Thymus (tissue), 11 donors: ENCODE measurements around the gene LPAR6. TPM values are rescaled to one million over a fixed set of nuclear protein-coding genes. Genes with fewer than 3 reads are reported as not detected.
"Not testable (repeated sequence)": the region's sequence is repeated elsewhere in the genome, so short reads cannot be mapped to it uniquely, and the experiment has no call there.

ENCODE experiments used
- DNase-seq, 9 donors: peaks; one replicate each; pipeline ENCODE4 v3.0.0-alpha.2; 2013; ENCODE audit warnings: low spot score in 9 of 9, low read depth in 6 of 9, missing footprints in 1 of 9
- H3K27ac ChIP-seq, 2 donors: one replicate each; pipeline ENCODE4 v1.5.1; 2013; ENCODE audit warnings: control low read depth in 1 of 2, low read depth in 1 of 2, low read length in 1 of 2, mild to moderate bottlenecking in 1 of 2, moderate library complexity in 1 of 2
- H3K27me3 ChIP-seq, 2 donors: one replicate each; pipeline ENCODE4 v1.5.1; 2013; ENCODE audit warnings: low read length in 1 of 2; ENCODE audit not compliant: control insufficient read depth in 2 of 2, insufficient read depth in 1 of 2
- H3K36me3 ChIP-seq, 2 donors: one replicate each; pipeline ENCODE4 v1.5.1; 2013; ENCODE audit warnings: low read length in 1 of 2, mild to moderate bottlenecking in 1 of 2, moderate library complexity in 1 of 2; ENCODE audit not compliant: control insufficient read depth in 2 of 2, insufficient read depth in 2 of 2
- H3K4me1 ChIP-seq, 2 donors: one replicate each; pipeline ENCODE4 v1.5.1; 2013; ENCODE audit warnings: low read length in 2 of 2; ENCODE audit not compliant: control insufficient read depth in 2 of 2, insufficient read depth in 2 of 2
- H3K4me3 ChIP-seq, 2 donors: one replicate each; pipeline ENCODE4 v1.5.1; 2013; ENCODE audit warnings: low read length in 2 of 2, control low read depth in 1 of 2, mild to moderate bottlenecking in 1 of 2
- H3K9me3 ChIP-seq, 2 donors: one replicate each; pipeline ENCODE4 v1.5.1; 2013; ENCODE audit warnings: low read length in 1 of 2, mild to moderate bottlenecking in 1 of 2; ENCODE audit not compliant: control insufficient read depth in 2 of 2, insufficient read depth in 1 of 2
- WGBS: extraction: QIAGEN DNeasy Blood & Tissue Kit; methylation state at CpG from one replicate; pipeline ENCODE4 v1.1.7; 2013; 5-methylcytosine and 5-hydroxymethylcytosine counted together
- polyA plus RNA-seq: library from polyadenylated mRNA; stranded (reverse); fragments of 200-250 nt; gene quantifications from one replicate; pipeline ENCODE4 v1.2.3, GENCODE V29; 2013
- total RNA-seq: library from RNA; stranded (reverse); fragments of 120-200 nt; gene quantifications from one replicate; pipeline ENCODE4 v1.2.4, GENCODE V29; 2013
- donor health status: healthy.

The LPAR6 gene
- total and polyA plus RNA-seq, 2 donors = 73.8 to 157 TPM

GRCh38 chr13:48443442-48444208 lies 30.7 kb upstream of the LPAR6 start:
- Histone ChIP-seq H3K4me3 (no peak overlapping the region), H3K4me1 (no peaks in the 10 kb centered on the region), H3K27ac (no peak overlapping the region), H3K27me3 (no peaks in the 10 kb centered on the region), H3K36me3 (peaks cover 4 to 5% of the 10 kb centered on the region in 2 donors), H3K9me3 (no peaks in the 10 kb centered on the region)
- WGBS = 77% methylated on average over 1 of the region's 1 CpG
- DNase-seq = no peak

- WGBS = 85% methylated on average over 3 of the region's 3 CpGs
- Histone ChIP-seq H3K27me3 (no peaks in the 10 kb centered on the region), H3K4me3 (no peak overlapping the region)
Measured at GRCh38 chr13:48437371-48437770, 24.5 kb upstream of the LPAR6 start.

GRCh38 chr13:48436661-48437288 lies 23.9 kb upstream of the LPAR6 start:
- WGBS = 92% methylated on average over 2 of the region's 2 CpGs
- no peak for DNase-seq
- no peak overlapping the region for H3K4me3 ChIP-seq
- H3K9me3 ChIP-seq = no peaks in the 10 kb centered on the region
- no peaks in the 10 kb centered on the region for H3K4me1 ChIP-seq
- no peaks in the 10 kb centered on the region for H3K36me3 ChIP-seq
- H3K27me3 ChIP-seq = no peaks in the 10 kb centered on the region
- H3K27ac ChIP-seq = peak overlapping the region in 1 of 2 donors; percentile 55

More at GRCh38 chr13:48437371-48437770, 24.5 kb upstream of the LPAR6 start:
- DNase-seq = no peak
- Histone ChIP-seq H3K4me1 (no peaks in the 10 kb centered on the region), H3K36me3 (no peaks in the 10 kb centered on the region), H3K27ac (peak overlapping the region in 1 of 2 donors; percentile 55), H3K9me3 (no peaks in the 10 kb centered on the region)

- no peak for DNase-seq
- no peaks in the 10 kb centered on the region for H3K9me3 ChIP-seq
- WGBS = 86% methylated on average over 3 of the region's 3 CpGs
- H3K36me3 ChIP-seq = no peaks in the 10 kb centered on the region
- no peak overlapping the region for H3K27ac ChIP-seq
- no peak overlapping the region for H3K4me3 ChIP-seq
- H3K27me3 ChIP-seq = no peaks in the 10 kb centered on the region
- H3K4me1 ChIP-seq = peaks cover 0 to 1% of the 10 kb centered on the region in 2 donors
Measured at GRCh38 chr13:48434200-48434599, 21.3 kb upstream of the LPAR6 start.

- H3K4me1 ChIP-seq = peaks cover 0 to 3% of the 10 kb centered on the region in 2 donors
- H3K4me3 ChIP-seq = no peak overlapping the region
- H3K27ac ChIP-seq = peak overlapping the region; percentile 2 to 12
- H3K27me3 ChIP-seq = no peaks in the 10 kb centered on the region
- no peaks in the 10 kb centered on the region for H3K36me3 ChIP-seq
- H3K9me3 ChIP-seq = no peaks in the 10 kb centered on the region
- WGBS = 41% methylated on average over 2 of the region's 2 CpGs
- no peak for DNase-seq
Measured at GRCh38 chr13:48431987-48432615, 19.2 kb upstream of the LPAR6 start.

GRCh38 chr13:48431431-48431830 lies 18.5 kb upstream of the LPAR6 start:
- peak in 2 of 9 donors; percentile 15 to 41 for DNase-seq
- 24% methylated on average over 5 of the region's 5 CpGs for WGBS
- H3K4me3 ChIP-seq = no peak overlapping the region
- H3K36me3 ChIP-seq = no peaks in the 10 kb centered on the region
- H3K4me1 ChIP-seq = peaks cover 0 to 3% of the 10 kb centered on the region in 2 donors
- no peaks in the 10 kb centered on the region for H3K9me3 ChIP-seq
- H3K27ac ChIP-seq = peak overlapping the region in 1 of 2 donors; percentile 44
- H3K27me3 ChIP-seq = no peaks in the 10 kb centered on the region

- Histone ChIP-seq H3K4me1 (peaks cover 0 to 3% of the 10 kb centered on the region in 2 donors), H3K36me3 (no peaks in the 10 kb centered on the region), H3K27ac (no peak overlapping the region), H3K9me3 (no peaks in the 10 kb centered on the region), H3K27me3 (no peaks in the 10 kb centered on the region), H3K4me3 (no peak overlapping the region)
- no peak for DNase-seq
Measured at GRCh38 chr13:48429886-48430285, 17.0 kb upstream of the LPAR6 start.

GRCh38 chr13:48429036-48429435 lies 16.1 kb upstream of the LPAR6 start:
- Histone ChIP-seq H3K36me3 (no peaks in the 10 kb centered on the region), H3K27ac (no peak overlapping the region), H3K4me3 (no peak overlapping the region), H3K4me1 (peaks cover 0 to 3% of the 10 kb centered on the region in 2 donors), H3K9me3 (no peaks in the 10 kb centered on the region), H3K27me3 (no peaks in the 10 kb centered on the region)
- 80% methylated on average over 3 of the region's 3 CpGs for WGBS
- DNase-seq = no peak

- H3K36me3 ChIP-seq, H3K27ac ChIP-seq, H3K4me3 ChIP-seq, H3K4me1 ChIP-seq, DNase-seq, H3K27me3 ChIP-seq, H3K9me3 ChIP-seq: not testable (repeated sequence)
- 92% methylated on average over 8 of the region's 9 CpGs for WGBS
Measured at GRCh38 chr13:48426755-48427298, 13.9 kb upstream of the LPAR6 start.
